Activated CD8-positive, alpha-beta memory T cell treated with anti-CD3 and anti-CD28 coated beads for 36 hours (primary cell): Measurements from ENCODE around the gene ACOT11. TPM values are rescaled to one million over a fixed set of nuclear protein-coding genes. Genes with fewer than 3 reads are reported as not detected.

Source experiments
- CTCF ChIA-PET: fragments of 350-600 bp; sonication (Branson Sonifier 250); formaldehyde crosslinking; loops from one replicate; lab custom pipeline; 2021; ENCODE audit warnings: antibody characterized with exemption; lab: Charles Lee
- POLR2A ChIA-PET: fragments of 350-600 bp; sonication (Branson Sonifier 250); formaldehyde crosslinking; loops from one replicate; lab custom pipeline; 2021; ENCODE audit warnings: antibody characterized with exemption; lab: Charles Lee
- total RNA-seq, 2 experiments: library from RNA; stranded (reverse); gene quantifications; one replicate each; pipeline ENCODE4 v1.2.3, GENCODE V29; 2021

The ACOT11 gene
- total RNA-seq, 2 experiments from 2014 or later: 0.44 to 0.57 TPM

- ChIA-PET POLR2A (no interaction called here), CTCF (no interaction called here)
Measured at GRCh38 chr1:54603241-54603640, 55.2 kb downstream of the ACOT11 start.

- POLR2A ChIA-PET: no interaction called here
- CTCF ChIA-PET: interaction anchor here (1.2 kb wide), 1 partner anchor 283 kb away, joined by 3 read pairs; the partner anchor contains the start of gene DHCR24
Measured at GRCh38 chr1:54604051-54604450, 56.0 kb downstream of the ACOT11 start.

GRCh38 chr1:54604572-54605370 lies 56.7 kb downstream of the ACOT11 start:
- POLR2A ChIA-PET: no interaction called here
- CTCF ChIA-PET: interaction anchor here (1.2 kb wide), 1 partner anchor 282 kb away, joined by 3 read pairs; the partner anchor contains the start of gene DHCR24

- ChIA-PET POLR2A (no interaction called here), CTCF (no interaction called here)
Measured at GRCh38 chr1:54606096-54606989, 58.3 kb downstream of the ACOT11 start.

- CTCF ChIA-PET: no interaction called here
- POLR2A ChIA-PET: no interaction called here
Measured at GRCh38 chr1:54606990-54607325, 58.9 kb downstream of the ACOT11 start.

GRCh38 chr1:54607821-54608565 lies 60.0 kb downstream of the ACOT11 start:
- CTCF ChIA-PET: interaction anchor here (0.6 kb wide), 1 partner anchor 48 kb away, joined by 3 read pairs; no protein-coding TSS in a partner anchor
- POLR2A ChIA-PET: no interaction called here

- CTCF ChIA-PET: interaction anchor here (0.6 kb wide), 1 partner anchor 47 kb away, joined by 3 read pairs; no protein-coding TSS in a partner anchor
- POLR2A ChIA-PET: no interaction called here
Measured at GRCh38 chr1:54608566-54609230, 60.7 kb downstream of the ACOT11 start.

GRCh38 chr1:54609301-54609921 lies 61.4 kb downstream of the ACOT11 start:
- CTCF ChIA-PET: no interaction called here
- POLR2A ChIA-PET: no interaction called here

- ChIA-PET POLR2A (no interaction called here), CTCF (no interaction called here)
Measured at GRCh38 chr1:54610048-54610447, 62.0 kb downstream of the ACOT11 start.

- CTCF ChIA-PET: no interaction called here
- POLR2A ChIA-PET: no interaction called here
Measured at GRCh38 chr1:54610601-54611580, 62.9 kb downstream of the ACOT11 start.

- ChIA-PET CTCF (no interaction called here), POLR2A (no interaction called here)
Measured at GRCh38 chr1:54611621-54612020, 63.6 kb downstream of the ACOT11 start.

GRCh38 chr1:54614024-54614423 lies 66.0 kb downstream of the ACOT11 start:
- ChIA-PET CTCF (no interaction called here), POLR2A (no interaction called here)

GRCh38 chr1:54614563-54614962 lies 66.5 kb downstream of the ACOT11 start:
- ChIA-PET CTCF (no interaction called here), POLR2A (no interaction called here)

GRCh38 chr1:54615531-54616279 lies 67.7 kb downstream of the ACOT11 start:
- CTCF ChIA-PET: interaction anchor here (0.6 kb wide), 1 partner anchor 264 kb away, joined by 3 read pairs; no protein-coding TSS in a partner anchor
- POLR2A ChIA-PET: no interaction called here

GRCh38 chr1:54619749-54620148 lies 71.7 kb downstream of the ACOT11 start:
- ChIA-PET CTCF (no interaction called here), POLR2A (no interaction called here)

- CTCF ChIA-PET: no interaction called here
- POLR2A ChIA-PET: no interaction called here
Measured at GRCh38 chr1:54623216-54624007, 75.4 kb downstream of the ACOT11 start, which contains the start of gene FAM151A. TSS of gene FAM151A (minus strand) at chr1:54623525. CDS start at chr1:54623395, 130 bp downstream.
